Measurements from ENCODE around the gene DNAH10.

DNAH10 gene

DNA sequence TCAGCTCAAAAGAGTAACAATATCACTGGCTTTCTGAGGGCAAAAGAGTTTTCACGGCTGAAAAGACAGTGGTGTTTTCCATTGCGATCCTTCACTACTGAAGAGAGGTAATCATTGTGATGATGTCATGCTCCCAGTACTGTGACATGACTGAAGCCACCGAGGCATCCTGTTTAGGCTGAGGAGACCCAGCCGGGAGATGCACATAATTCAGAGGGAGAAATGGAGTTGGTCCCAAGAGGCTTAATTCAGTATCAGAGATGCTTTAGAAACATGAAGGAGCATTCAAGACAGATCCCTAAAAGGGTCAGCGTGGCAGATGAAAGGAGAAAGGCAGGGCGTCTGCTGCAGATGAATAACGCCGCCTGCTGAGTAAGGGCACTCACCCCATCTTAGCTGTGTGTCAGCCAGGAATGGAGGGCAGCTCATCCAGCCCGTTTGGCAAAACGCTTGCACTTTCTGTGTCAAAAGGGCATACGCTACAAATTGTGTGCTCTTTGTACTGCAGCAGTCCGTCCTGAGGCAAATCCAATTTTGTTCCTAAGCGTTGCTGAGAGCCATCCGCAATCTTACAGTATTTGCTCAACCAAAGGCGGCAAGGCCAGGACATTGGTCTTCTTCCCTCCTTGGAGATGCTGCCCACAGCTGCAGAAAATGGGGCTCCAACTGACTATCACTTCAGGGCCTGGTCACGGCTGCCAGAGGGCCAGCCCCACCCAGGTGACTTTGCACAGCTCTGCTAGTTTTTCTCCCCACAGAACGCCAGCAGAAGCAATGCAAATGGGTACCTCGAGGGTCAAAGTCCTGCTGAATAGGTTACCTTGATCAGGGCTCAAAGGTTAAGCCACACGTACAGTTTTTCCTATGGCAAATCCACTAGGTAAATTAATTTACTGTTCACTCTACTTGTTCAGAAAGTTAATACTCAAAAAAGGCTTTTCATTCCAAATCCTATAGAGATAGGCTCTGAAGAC lies 187.0 kb downstream of the DNAH10 start:
- DNase-seq = peak in 5 of 42 donors; percentile 24 to 69 (median 54)
- intact Hi-C loops (cut with DNase I) = no loop called here

DNA sequence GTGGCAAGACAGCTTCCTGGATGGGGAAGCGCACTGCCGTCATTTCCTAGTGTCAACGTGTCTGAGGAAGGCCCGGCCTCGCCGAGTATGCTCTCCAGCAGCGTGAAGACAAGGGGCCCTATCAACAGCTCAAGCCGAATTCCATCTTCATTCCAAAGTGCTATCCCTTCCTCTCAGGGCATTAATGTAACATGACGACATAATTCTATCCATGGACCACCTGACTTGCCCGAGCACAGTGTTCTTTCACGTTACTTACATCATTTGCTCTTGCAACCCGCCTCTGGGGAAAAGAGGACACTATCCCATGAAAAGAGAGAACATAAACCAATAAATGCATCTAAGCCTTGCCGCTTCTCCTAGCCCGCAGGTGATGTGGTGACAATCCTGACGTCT lies 187.7 kb downstream of the DNAH10 start:
- intact Hi-C loops (cut with DNase I) = no loop called here

GRCh38 chr12:123950476-123951349 lies 188.6 kb downstream of the DNAH10 start:
- intact Hi-C loops (cut with DNase I) = no loop called here

More for the DNA sequence above, 187.7 kb downstream of the DNAH10 start:
- DNase-seq = peak in 1 of 42 donors; percentile 31

DNA sequence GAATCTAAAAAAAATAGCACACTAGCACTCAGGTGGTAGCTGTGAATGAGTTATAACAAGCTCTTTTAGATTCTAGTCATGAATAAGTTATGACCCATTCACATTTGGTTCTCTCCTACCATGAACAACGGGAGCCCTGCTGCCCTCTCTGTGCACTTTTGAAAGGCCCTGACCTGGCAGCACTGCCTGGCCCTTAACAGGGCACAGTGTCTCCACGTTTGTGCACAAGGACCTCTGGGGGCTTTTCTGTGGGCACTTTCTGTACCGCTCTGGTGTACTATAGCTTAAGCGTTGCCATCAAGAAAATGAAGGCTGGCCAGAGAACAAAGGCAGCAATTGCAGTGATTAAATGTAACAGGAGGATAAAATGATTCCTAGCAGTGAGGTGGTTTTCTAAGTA lies 189.4 kb downstream of the DNAH10 start:
- DNase-seq = no peak
- intact Hi-C loops (cut with DNase I) = no loop called here

More at GRCh38 chr12:123950476-123951349, 188.6 kb downstream of the DNAH10 start:
- peak in 2 of 42 donors; percentile 1 to 29 for DNase-seq

GRCh38 chr12:123952037-123952436 lies 189.9 kb downstream of the DNAH10 start:
- DNase-seq = no peak
- intact Hi-C loops (cut with DNase I) = no loop called here

DNA sequence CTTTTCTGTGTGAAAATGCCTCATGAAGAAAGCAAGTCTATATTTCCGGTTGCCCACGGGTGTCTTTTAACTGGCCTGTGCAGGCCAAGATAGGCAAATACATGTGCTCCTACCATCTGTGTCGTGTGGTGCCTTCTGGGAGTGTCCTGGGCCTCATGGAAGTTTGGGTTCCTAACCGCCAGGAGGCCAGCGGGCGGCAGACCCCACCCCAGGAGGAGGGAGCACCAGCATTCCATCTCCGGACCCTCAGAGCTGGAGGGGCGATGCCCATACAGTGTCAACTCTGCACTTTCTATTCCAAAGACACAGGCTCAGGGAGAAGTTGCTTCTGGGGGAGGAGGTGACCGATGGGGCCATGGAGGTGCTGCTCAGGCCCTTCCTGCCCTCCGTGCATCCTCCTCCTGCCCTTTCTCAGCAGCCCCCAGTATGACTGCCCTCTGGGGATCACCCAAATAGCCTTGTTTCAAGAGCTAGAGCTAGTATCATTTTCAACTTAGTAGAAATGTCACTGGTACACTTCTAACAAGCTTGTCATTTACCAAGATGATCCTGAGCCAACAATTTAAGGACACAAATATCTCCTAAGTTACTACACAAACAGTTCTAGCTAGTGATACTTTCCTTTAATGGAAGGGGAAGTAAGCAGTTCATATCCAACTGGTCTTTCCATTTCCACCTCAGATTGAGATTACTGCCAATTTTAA lies 192.7 kb downstream of the DNAH10 start:
- intact Hi-C loops (cut with DNase I) = no loop called here
- no peak for DNase-seq

- no peak for DNase-seq
- intact Hi-C loops (cut with DNase I) = no loop called here
Measured at GRCh38 chr12:123956249-123956648, 194.1 kb downstream of the DNAH10 start.

- DNase-seq = no peak
- intact Hi-C loops (cut with DNase I) = no loop called here
Measured at GRCh38 chr12:123957196-123957595, 195.1 kb downstream of the DNAH10 start.

GRCh38 chr12:123958462-123958861 lies 196.4 kb downstream of the DNAH10 start:
- DNase-seq = no peak
- intact Hi-C loops (cut with DNase I) = no loop called here

GRCh38 chr12:123958876-123959275 lies 196.8 kb downstream of the DNAH10 start:
- no peak for DNase-seq
- intact Hi-C loops (cut with DNase I) = no loop called here

DNA sequence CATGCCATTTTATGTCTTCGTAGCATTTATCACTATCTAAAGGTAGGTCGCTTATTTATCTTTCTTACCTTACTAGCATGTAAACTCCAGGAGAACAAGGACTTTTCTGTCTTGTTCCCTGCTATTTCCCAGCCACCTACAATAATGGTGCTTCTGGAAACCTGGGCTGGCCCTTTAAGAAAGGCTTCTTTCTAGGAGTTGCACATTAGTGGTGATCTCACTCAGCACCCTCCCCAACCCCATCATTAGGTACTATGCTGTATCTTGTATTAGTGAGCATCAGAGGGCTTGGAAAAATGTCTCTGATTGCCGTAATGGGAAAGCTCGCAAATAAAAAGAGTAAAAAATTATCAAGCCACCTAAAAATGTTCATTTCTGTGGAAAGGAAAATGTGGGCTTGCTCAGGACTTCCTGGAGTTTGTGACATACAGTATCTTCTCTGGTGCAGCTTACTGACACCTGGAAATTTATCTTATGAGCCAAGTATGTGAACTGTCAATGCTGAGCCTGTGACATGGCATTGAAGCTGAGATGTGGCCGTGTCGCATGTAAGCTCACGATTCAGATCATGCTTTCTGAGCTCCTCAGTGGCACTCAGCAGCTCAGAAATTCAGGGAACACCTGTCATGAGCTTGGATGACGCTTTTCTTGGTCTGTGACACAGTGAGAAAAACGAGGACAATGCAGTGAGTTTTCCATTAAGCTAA lies 198.1 kb downstream of the DNAH10 start:
- intact Hi-C loops (cut with DNase I) = no loop called here
- DNase-seq = no peak

DNA sequence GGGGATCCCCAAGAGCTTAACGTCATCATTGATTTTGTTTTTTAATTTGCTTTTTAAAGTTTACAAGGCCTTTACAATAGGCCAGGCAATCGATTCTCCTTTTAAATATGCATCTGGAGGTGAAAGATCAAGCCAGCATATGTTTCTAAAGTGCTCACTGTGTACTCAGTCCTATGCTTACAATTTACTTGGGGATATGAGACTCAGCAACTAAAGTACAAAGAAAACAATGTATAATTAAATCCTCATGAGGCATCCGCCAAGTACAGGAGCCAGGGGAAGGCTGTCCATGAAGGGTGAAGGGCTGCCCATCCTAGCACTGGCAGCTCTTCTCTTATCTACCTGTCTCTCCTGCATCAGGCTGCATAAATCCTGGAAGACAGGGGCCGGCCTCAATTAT lies 198.8 kb downstream of the DNAH10 start:
- DNase-seq = no peak
- intact Hi-C loops (cut with DNase I) = no loop called here

GRCh38 chr12:123961585-123962345 lies 199.7 kb downstream of the DNAH10 start:
- DNase-seq = no peak
- intact Hi-C loops (cut with DNase I) = no loop called here

DNA sequence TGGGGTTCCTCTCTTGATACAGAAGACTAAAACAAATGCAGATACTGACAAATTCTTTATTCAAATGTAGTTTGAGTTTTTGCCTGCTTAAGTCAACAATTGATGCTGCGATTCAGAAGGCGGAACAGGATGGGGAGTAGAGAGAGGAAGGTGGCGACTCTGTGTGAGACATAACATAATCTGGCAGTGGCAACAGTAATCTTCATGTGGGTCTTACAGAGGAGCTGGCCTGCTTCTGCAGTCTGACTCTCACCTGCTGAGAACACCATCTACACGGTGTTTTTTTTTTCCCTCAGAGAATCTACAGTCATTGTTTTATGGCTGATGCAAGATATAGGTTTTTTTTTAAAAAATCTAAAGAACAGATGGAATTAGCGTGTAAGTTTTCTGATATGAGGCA lies 200.4 kb downstream of the DNAH10 start:
- intact Hi-C loops (cut with DNase I) = no loop called here
- DNase-seq = no peak

GRCh38 chr12:123963821-123964220 lies 201.7 kb downstream of the DNAH10 start:
- intact Hi-C loops (cut with DNase I) = no loop called here
- no peak for DNase-seq

GRCh38 chr12:123965382-123965781 lies 203.3 kb downstream of the DNAH10 start:
- intact Hi-C loops (cut with DNase I) = no loop called here
- no peak for DNase-seq

GRCh38 chr12:123966596-123966995 lies 204.5 kb downstream of the DNAH10 start:
- intact Hi-C loops (cut with DNase I) = no loop called here
- DNase-seq = no peak

GRCh38 chr12:123967121-123967586 lies 205.1 kb downstream of the DNAH10 start:
- no peak for DNase-seq
- intact Hi-C loops (cut with DNase I) = no loop called here
